HG03196 (cell line): ENCODE results near the gene DPF3.

Experiments
- ATAC-seq: cut with Tn5 transposase; IDR thresholded peaks from one replicate; pipeline ENCODE4 v1.9.1; 2021; ENCODE audit not compliant: unreplicated experiment

Gene DPF3

GRCh38 chr14:72577521-72577920 is 316.4 kb downstream of the DPF3 start:
- no peak for ATAC-seq

GRCh38 chr14:72576258-72576657 is 317.6 kb downstream of the DPF3 start:
- no peak for ATAC-seq

- no peak for ATAC-seq
Measured at GRCh38 chr14:72574715-72575114, 319.2 kb downstream of the DPF3 start.

GRCh38 chr14:72573725-72574417 is 320.0 kb downstream of the DPF3 start:
- ATAC-seq, result no peak
